ENCODE results near the gene MIAT. TPM values are rescaled to one million over a fixed set of nuclear protein-coding genes. Genes with fewer than 3 reads are reported as not detected.

Gene MIAT
- total RNA-seq, 1 donor from 2014 or later = 1.3 TPM

DNA sequence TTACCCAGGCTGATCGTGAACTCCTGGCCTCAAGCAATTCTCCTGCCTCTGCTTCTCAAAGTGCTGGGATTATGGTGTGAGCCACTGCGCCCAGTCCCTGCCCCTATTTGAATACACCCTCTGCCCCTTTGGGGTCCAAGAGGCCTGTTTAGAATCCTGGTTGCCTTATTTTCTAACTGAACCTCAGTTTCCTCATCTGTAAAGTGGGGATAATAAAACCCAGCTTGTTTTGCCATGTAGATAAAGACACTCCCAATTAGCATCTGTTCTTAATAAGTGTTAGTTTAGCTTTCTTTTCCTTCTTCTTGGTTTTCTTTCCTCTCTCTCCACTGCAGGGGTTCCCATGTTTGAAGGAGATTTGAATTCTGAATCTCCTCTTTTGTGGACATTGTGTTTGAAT lies 4.8 kb downstream of the MIAT start:
- DNase-seq (ENCODE audit: low spot score) = no peak
- intact Hi-C loops (cut with DNase I) = no loop called here

DNA sequence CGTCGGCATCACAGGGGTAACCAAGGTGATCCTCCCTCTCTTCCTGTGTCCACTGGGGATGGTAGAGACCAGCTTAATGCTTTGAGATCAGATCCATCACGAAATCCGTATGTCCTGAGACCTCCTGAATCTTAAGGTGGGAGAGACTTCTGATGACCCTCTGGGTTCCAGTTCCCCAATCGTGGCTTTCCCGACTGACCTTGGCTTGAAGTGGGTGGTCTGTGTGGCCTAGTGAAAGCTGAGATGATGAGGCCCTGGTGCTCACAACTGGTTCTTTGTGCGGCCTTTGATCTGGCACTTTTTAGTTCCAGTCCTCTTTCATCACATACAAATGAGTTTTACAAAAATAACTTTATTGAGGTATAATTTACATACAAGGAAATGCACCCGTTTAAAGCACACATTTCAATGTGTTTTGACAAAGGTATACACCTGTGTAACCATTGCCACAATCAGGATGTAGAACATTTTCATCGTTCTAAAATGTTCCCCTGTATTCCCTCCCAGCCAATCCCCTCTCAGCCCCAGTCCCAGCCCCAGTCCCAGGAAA lies 6.1 kb downstream of the MIAT start:
- intact Hi-C loops (cut with DNase I) = no loop called here
- DNase-seq (ENCODE audit: low spot score) = no peak

DNA sequence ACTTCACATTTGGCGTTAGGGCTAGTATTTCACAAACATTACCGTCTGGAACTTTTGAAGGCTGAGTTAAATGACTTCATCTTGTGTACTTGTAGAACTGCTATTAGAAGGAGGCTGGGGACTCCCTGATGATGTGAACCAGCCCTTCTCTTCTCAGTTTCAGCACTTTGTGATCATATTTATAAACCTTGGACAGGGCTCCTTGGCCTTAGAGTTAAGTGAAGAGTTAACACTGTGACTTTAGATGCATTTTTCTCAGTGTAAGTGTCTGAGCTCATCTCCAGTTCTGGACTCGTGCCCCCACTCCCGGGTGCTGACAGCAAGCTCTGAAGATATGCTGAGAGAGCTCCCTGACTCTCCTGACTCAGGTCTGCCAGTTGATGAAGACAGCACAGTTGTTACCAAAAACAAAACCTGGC lies 8.4 kb downstream of the MIAT start:
- DNase-seq (ENCODE audit: low spot score) = no peak
- intact Hi-C loops (cut with DNase I) = no loop called here

DNA sequence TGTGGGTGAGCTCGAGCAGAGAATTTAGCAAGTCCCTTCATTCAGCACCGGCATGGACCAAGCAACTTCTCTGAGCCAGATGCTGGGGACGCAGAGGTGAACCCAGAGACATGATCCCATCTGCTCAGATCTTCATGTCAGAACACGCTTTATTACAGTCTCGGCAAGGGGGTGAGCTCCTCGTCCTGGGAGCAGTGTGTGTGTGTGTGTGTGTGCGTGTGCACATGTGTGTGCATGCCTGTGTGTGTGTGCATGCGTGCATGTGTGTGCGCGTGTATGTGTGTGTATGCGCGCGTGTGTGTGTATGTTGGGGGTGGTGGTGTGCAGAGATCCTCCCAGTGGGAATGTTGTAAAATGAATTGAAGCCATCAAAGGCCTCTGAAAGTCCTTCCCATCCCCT lies 9.8 kb downstream of the MIAT start:
- no peak for DNase-seq (ENCODE audit: low spot score)
- intact Hi-C loops (cut with DNase I) = no loop called here

DNA sequence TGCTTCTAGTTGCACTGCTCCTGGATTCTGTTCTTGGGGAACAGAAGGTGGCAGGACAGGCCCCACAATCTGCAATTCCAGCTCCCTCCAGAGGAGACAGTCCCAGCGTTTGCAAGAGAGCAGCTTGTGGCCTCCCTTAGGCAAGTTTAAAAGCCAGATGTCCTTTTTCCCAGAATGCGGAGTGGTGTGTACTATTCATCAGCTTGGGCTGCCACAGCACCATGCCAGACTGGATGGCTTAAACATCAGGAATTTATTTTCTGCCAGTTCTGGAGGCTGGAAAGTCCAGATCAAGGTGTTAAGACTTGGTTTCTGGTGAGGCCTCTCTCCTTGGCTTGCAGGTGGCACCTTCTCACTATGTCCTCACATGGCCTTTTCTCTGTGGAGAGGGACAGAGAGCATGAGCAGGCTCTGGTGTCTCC lies 11.7 kb downstream of the MIAT start:
- intact Hi-C loops (cut with DNase I) = no loop called here
- no peak for DNase-seq (ENCODE audit: low spot score)

DNA sequence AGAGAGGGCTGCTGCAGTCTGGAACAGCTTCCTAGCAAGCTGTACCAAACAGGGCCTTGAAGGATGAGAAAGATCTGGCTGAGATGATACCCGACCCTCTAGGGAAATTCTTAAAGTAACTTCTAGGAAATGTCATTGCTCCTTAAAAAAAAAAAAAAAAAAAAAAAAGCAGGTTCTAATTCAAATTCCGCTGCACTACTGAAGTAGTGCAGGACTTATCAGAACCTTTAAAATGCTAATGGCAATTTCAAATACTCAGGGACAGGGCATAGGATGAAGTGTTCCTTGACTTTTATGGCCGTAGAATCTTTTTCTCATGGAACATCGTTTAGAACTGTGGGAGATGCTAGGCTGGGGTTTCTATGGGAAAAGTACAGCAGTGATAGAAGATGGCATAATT lies 13.1 kb downstream of the MIAT start:
- intact Hi-C loops (cut with DNase I) = loop anchor here (10.0 kb wide), 2 partner anchors 454 to 1134 kb away; partner anchors contain the start of gene MN1
- no peak for DNase-seq (ENCODE audit: low spot score)

DNA sequence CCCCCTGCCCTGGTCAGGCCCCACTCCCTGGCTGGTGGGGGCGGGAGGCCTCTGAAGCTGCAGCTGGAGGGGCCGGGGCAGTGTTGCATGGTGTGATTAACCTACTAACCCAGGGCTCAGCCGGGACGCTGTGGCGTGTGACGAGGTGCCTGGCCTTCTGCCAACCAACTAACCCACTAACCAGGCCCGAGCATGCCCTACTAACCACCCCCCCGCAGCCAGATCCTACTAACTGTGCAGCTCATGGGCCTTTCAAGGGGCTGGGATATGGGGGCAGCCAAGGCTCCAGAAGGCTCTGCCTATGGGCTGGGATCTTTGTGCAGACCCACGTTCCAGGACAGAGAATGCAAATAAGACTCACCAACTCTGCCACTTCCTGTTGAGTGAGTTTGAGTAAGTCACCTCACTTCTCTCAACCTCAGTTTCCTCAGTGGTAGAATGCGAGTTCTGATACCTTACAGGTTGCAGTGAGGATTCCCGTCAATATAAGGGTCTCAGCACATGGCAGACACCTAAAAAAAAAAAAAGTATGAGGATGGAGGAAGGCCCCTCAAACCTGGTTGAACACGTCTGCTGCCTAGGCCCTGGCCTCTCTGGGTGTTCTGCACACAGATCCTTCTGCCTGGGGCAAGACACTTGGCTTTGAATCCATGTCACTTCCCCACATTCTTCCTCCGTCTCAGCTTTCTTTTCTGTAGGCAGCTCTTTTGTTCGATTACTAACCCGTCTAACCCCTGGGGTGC lies 14.1 kb downstream of the MIAT start:
- intact Hi-C loops (cut with DNase I) = loop anchor here (10.0 kb wide), 2 partner anchors 453 to 1133 kb away; partner anchors contain the start of gene MN1
- DNase-seq (ENCODE audit: low spot score) = peak; percentile 82

DNA sequence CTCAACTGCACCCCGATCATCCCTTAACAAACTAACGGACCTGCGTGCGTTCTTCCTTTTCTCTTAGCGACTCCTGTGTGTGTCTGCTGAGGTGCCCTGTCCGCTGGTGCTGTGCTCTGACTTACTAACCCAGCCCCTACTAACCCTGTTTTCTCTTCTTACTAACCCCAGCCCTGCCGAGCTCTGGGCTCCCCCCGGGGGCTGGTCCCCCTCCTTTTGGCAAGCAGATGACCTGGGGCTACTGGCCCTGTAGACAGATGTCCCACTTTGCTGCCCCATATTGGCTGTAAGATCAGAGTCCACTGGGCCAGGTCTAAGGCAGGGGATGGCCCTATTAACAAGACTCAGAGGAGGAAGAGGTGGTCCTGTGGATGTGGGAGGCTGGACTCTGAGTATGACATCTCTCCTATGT lies 14.7 kb downstream of the MIAT start:
- no peak for DNase-seq (ENCODE audit: low spot score)
- intact Hi-C loops (cut with DNase I) = loop anchor here (10.0 kb wide), 2 partner anchors 453 to 1133 kb away; partner anchors contain the start of gene MN1

DNA sequence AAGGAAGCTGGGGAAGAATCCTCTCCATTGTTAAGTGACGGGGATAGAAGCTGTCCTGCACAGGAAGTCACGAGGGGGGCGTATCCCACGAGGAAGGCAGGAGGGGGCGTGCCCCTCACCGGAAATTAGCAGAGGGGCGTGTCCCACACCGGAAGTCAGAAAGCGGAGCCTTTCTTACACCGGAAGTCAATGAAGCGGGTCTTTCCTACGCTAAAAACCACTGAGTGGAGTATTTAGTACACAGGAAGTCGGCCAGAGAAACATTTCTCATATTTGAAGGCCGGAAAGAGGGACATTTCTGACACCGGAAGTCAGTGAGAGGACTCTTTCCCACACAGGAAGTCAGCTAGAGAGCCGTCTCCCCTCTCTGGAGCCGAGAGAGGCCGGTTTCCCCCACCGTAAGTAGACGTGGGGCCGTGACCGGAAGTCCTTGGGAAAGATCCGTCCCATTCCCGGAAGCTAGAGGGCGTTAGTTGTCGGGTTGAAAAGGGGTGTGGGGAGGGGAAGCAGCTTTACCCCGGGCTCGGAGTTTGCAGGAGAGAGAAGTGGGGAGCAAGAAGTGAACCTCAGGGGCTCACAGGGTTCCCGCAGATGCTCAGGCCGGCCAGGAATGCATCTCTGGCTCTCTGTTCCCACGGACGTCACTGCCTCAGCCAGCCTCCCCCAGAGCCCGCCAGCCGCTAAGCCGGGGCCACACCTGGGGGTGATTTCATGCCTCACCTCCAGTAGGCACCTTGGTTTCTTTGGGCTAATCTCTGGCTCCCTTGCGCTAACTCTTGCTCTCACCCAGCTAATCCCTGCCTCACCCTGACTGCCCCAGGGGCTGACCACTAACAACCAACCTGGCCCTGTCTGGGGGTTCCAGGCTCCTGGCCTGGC lies 15.4 kb downstream of the MIAT start:
- peak; percentile 96 for DNase-seq (ENCODE audit: low spot score)
- intact Hi-C loops (cut with DNase I) = loop anchor here (10.0 kb wide), 2 partner anchors 452 to 1132 kb away; partner anchors contain the start of gene MN1

DNA sequence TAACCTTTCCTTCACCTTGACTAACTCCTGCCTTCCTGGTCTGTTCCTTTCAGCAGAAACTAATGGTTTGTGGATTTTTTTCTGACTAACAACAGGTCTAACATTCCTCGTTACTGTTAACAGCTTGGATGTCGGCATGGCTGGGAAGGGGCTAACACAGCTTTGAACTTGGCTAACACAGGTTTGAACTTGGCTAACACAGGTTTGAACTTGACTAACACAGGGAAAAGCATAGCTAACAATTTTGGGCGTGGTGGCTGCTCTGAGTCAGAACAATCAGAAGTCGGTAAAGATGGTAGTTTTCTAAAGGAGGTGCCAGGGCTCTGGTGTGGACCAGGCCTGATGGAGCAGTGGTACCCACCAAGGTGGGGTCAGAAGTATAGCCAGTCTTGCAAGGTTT lies 16.1 kb downstream of the MIAT start:
- intact Hi-C loops (cut with DNase I) = loop anchor here (10.0 kb wide), 2 partner anchors 451 to 1131 kb away; partner anchors contain the start of gene MN1
- no peak for DNase-seq (ENCODE audit: low spot score)

DNA sequence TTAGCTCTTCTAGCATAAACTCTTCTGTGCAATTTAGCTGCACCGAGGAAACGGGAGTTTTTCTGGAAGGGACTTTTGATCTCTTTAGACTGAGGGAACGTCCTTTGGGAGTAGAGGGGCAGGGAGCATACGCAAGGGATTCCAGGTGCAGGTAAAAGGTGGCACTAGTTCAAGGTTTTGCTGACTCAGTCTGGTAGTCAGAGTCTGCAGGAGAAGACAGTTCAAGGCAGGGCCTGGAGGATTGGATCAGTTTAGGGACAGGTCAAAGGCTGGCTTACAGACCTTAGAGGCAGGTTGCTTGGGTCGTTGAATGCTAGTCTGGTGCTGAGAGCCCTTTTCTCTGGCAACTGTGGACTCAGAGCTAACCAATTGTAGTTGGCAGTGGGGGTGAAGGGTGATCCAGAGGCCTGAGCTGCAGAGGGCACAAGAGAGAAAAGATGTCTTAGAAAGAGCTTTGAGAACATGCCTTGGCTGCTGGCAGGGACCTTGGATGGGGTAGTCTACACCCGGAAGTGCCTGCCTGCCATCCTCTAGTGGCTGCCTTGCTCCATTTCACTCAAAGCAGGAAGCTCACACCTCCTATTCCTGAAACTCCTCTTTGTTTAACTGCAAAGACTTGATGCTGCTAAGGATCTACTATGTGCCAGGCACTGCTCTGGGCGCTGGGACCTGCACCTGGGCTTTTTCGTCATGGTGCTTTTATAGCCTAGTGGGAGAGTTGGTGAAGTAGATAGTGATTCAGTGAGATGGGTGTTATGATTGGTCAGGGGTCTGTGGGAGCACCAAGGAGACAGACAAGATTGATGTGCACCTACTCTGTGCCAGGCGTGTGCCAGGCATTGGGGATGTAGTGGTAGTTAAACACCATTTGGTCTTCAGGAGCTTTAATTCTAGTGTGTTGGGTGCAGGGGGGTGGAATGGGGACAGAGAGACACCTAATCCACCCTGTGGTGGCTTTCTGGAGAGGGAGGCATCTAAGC lies 17.1 kb downstream of the MIAT start:
- no peak for DNase-seq (ENCODE audit: low spot score)
- intact Hi-C loops (cut with DNase I) = loop anchor here (5.0 to 10.0 kb wide), 3 partner anchors 83 to 1130 kb away; partner anchors contain the start of gene MN1

DNA sequence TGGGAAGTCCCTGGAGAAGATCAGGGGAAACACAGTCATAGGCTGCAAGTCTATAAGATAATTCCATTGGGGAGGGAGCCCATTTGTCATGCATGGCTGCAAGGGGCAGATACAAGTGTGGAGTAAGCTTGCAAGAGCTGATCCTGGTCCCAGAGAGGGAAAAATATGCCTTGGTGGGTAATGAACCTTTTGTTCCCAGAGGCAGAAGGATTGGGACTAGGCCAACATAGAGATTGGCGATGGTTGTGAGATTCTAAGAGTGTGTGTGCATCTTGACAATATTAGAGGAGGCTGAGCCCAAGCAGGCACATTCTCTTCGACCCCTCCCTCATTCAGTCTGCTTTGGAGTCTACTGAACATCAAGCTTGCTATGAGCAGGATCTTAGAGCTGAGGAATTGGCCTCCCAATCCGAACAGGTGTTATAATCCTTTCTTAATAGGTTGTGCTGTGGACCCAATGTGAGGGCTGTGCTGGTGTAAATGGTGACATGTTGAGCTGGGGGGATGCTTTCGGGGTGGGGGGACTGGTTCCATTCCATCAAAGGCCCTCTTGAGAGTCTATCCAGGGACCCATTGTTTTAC lies 18.4 kb downstream of the MIAT start:
- intact Hi-C loops (cut with DNase I) = loop anchor here (5.0 to 10.0 kb wide), 3 partner anchors 82 to 1129 kb away; partner anchors contain the start of gene MN1
- DNase-seq (ENCODE audit: low spot score) = no peak

DNA sequence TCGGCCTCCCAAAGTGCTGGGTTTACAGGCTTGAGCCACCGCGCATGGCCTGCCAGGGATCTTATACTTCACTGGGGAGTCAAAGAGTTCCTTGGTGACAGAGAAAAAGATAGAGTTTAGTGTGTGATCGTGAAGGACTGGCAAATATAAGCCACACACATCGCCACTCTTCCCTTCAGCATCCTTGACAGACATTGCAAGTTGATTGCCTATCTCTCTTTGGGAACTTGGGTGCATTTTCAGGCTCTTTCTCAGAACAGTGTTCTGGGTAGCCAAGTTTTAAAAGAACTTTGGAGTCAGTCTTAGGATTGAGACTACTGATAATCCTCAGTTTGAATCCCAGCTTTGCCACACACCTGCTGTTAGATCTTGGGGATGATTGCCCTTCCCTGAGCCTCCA lies 19.8 kb downstream of the MIAT start:
- DNase-seq (ENCODE audit: low spot score) = no peak
- intact Hi-C loops (cut with DNase I) = loop anchor here (5.0 to 10.0 kb wide), 3 partner anchors 80 to 1128 kb away; partner anchors contain the start of gene MN1

DNA sequence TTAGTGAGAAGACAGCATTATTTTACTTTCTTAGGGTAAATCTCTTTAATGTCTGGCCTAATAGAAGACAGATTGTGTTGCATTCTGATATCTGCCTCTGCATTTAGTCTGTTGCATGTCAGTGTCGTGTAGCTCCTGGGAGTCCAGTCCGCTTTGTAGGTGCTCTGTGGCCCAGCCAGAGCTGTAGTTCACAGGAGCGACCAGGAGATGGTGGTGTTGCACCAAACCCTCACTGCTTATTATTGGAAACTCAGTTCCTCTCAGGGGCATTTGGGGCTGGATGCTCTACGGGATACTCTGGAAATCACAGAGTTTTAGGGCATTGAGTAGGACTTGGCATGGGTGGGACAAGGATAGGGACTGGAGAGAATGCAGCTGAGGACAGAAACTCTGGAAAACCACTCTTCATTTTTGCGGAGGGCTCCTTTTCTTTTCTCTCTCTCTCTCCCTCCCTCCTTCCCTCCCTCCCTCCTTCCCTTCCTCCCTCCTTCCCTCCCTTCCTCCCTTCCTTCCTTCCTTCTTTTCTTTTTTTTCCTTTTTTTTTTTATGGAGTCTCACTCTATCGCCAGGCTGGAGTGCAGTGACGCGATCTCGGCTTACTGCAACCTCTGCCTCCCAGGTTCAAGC lies 21.7 kb downstream of the MIAT start:
- peak; percentile 86 for DNase-seq (ENCODE audit: low spot score)
- intact Hi-C loops (cut with DNase I) = loop anchor here (5.0 to 10.0 kb wide), 3 partner anchors 78 to 1126 kb away; partner anchors contain the start of gene MN1

DNA sequence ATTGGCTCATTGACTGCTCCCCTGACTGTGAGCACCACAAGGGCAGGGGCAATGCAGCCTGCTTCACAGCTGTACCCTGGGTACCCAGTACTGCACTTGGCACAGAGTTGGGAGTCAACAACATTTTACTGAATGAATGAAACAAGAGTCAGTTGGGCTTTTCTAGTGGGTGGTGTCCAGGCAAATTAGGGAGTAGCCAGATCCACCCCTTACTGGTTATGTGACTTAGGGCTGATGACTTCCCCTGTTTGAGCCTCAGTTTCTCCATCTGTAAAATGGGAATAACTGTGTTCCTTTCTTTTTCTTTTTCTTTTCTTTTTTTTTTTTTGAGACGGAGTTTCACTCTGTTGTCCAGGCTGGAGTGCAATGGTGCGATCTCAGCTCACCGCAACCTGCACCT lies 23.1 kb downstream of the MIAT start:
- intact Hi-C loops (cut with DNase I) = no loop called here
- no peak for DNase-seq (ENCODE audit: low spot score)

DNA sequence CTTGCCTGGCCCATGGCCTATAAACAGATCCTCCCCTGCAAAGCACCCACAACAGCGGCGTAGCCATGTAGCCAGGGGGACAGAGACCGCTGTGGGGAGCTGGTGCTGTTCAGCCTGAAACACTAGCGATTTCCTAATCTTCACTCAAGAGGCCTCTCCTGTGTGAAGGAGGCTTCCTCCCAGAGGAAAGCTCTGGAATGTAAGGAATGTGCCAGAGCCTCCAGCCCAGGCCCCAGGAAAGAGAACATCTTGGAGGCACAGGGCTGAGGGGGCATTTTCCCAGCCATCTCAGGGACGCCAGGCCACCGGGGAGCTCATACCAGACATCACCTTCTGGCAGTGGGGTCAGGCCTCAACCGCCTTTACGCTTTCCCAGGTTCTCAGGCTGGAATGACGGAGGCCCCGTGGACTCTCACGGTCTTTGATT lies 24.0 kb downstream of the MIAT start:
- no peak for DNase-seq (ENCODE audit: low spot score)
- intact Hi-C loops (cut with DNase I) = no loop called here

DNA sequence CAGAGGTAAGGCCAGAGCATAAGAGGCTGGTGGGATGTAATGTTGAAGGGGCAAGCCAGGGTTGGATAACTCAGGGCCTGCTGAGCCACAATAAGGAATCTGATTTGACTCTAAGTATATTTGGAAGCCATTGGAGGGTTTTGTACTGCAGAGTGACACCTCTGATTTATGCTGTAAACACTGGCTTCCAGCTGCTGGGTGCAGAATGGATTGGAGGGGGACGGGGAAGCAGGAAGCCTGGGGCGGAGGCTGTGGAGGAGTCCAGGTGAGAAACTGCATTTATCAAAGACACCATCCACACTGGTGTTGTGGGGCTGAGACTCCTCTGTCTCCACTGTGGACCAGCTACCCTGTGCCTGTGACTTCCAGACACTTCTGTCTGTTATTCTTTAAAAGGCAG lies 26.8 kb downstream of the MIAT start:
- intact Hi-C loops (cut with DNase I) = no loop called here

DNA sequence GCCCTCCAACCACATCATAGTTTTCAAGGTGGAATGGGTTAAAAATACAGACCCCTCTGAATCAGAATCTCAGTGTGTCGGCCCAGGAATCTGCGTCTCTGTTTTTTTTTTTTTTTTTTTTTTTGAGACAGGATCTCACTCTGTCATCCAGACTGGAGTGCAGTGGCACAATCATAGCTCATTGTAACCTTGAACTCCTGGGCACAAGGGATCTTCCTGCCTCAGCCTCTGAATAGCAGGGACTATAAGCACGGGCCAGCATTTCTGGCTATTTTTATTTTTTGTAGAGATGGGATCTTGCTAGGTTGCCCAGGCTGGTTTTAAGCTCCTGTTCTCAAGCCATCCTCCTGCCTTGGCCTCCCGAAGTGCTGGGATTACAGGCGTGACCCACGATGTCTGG lies 28.2 kb downstream of the MIAT start:
- intact Hi-C loops (cut with DNase I) = no loop called here

More for the DNA sequence above, 26.8 kb downstream of the MIAT start:
- no peak for DNase-seq (ENCODE audit: low spot score)

More for the DNA sequence above, 28.2 kb downstream of the MIAT start:
- DNase-seq (ENCODE audit: low spot score) = no peak
